ENCODE measurements around the gene BBS5.
"Not testable (repeated sequence)": the region's sequence is repeated elsewhere in the genome, so short reads cannot be mapped to it uniquely, and the experiment has no call there.

BBS5 gene

DNA sequence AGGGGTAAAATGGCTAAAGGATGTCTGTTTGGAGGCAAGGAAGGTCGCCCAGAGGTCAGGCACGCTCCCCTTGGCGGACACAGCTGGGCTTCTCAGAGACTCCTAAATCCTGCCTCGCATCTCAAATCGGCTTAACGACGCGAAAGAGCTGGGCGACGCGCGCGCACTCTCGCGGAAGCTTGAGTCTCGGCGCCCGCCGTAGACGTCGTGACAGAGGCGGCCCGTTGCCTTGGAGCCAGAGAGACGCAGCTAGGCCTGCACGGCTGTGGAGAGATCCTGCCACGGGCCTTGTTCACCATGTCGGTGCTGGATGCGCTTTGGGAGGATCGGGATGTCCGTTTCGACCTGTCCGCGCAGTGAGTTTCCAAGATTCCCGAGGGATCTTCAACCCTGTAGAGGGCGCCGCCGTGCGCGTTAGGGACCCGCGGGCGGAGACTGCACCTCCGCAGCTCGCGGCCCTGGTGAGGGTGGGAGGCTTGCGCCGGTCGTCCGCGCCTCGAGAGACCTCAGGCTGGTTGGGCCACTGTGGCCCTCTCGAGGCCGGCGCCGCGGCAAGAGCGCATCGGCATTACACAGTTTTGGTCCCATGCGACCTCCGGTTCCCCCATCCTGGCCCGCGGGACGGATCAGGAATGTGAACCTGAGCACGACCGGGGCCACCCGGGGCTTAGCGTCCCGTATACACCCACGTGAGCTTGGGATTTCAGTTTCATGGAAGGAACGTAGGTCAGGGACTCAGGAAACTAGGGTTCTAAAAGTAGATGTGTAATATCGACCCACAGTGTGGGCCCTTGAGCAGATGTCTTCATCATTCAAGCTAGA lies at the start of gene BBS5:
Gene BBS5 (plus strand): TSS at position 238 of the 822 bp plus-strand sequence. CDS start 60 bp downstream, at position 298.
- H3K9me3 ChIP-seq, result no peaks in the 10 kb centered on the region
- peaks cover 0 to 15% (median 4%) of the 10 kb centered on the region in 4 donors for H3K4me1 ChIP-seq
- peak; percentile 80 to 88 for DNase-seq

DNA sequence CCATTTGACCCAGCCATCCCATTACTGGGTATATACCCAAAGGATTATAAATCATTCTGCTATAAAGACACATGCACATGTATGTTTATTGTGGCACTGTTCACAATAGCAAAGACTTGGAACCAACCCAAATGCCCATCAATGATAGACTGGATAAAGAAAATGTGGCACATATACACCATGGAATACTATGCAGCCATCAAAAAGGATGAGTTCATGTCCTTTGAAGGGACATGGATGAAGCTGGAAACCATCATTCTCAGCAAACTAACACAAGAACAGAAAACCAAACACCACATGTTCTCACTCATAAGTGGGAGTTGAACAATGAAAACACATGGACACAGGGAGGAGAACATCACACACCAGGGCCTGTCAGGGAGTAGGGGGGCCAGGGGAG lies 47.5 kb upstream of the BBS5 start:
- H3K9me3 ChIP-seq; H3K4me3 ChIP-seq; intact Hi-C loops (cut with DNase I; ENCODE audit: low total_unique reads); DNase-seq; H3K27me3 ChIP-seq; H3K27ac ChIP-seq; H3K36me3 ChIP-seq; H3K4me1 ChIP-seq: not testable (repeated sequence)

More for the DNA sequence above, at the start of gene BBS5:
- H3K4me3 ChIP-seq, result peak within 1 kb of the TSS; percentile 76 to 86
- TF ChIP-seq, protein P1, sequence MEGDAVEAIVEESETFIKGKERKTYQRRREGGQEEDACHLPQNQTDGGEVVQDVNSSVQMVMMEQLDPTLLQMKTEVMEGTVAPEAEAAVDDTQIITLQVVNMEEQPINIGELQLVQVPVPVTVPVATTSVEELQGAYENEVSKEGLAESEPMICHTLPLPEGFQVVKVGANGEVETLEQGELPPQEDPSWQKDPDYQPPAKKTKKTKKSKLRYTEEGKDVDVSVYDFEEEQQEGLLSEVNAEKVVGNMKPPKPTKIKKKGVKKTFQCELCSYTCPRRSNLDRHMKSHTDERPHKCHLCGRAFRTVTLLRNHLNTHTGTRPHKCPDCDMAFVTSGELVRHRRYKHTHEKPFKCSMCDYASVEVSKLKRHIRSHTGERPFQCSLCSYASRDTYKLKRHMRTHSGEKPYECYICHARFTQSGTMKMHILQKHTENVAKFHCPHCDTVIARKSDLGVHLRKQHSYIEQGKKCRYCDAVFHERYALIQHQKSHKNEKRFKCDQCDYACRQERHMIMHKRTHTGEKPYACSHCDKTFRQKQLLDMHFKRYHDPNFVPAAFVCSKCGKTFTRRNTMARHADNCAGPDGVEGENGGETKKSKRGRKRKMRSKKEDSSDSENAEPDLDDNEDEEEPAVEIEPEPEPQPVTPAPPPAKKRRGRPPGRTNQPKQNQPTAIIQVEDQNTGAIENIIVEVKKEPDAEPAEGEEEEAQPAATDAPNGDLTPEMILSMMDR (IDR thresholded peaks at IDR 0.05), result peak in 1 of 2 experiments; percentile 29
- peak within 1 kb of the TSS; percentile 75 to 81 for H3K27ac ChIP-seq
- intact Hi-C loops (cut with DNase I; ENCODE audit: low total_unique reads), result no loop called here
- no peaks in the 10 kb centered on the region for H3K27me3 ChIP-seq
- peaks cover 9 to 24% (median 10%) of the 10 kb centered on the region in 3 donors for H3K36me3 ChIP-seq

DNA sequence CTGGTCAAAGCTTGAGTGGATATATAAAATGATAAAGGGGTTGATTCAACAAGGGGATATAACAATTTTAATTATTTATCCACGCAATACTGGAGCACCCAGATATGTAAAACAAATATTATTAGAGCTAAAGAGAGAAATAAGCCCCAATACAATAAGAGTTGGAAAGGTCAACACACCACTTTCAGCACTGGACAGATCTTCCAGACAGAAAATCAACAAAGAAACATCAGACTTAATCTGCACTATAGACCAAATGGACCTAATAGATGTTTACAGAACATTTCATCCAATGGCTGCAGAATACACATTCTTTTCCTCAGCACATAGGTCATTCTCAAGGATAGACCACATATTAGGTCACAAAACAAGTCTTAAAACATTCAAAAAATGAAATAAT lies 45.1 kb upstream of the BBS5 start:
- H3K27me3 ChIP-seq; H3K36me3 ChIP-seq; H3K9me3 ChIP-seq; DNase-seq; H3K4me1 ChIP-seq; intact Hi-C loops (cut with DNase I; ENCODE audit: low total_unique reads); H3K27ac ChIP-seq; H3K4me3 ChIP-seq: not testable (repeated sequence)

DNA sequence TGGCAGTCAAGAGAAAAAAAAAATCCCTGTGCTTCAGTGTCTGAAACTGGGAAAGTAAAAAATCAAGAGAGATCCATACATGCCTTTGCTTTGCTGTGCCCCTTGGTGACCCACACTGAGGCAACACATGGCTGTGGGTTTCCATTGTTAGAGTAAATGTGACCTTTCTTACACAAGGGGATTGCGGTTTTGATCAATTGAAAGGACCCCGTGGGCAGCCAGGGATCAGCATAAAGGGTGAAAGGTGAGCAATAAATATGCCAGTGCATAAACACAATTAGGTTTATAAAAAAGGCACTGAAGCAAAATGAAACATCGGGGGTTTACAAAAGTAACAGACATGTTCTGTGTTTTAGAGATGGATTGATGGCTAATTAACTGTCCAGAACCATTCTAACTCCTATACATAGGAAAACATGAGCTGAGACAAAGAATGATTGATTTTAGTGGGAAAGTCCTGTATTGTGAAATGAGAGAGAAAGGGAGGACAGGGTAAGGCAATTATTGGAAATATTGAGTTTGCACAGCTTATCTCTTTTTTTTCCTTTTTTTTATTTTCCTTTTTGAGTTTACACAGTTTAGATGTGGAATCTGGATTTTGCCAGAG lies 40.7 kb upstream of the BBS5 start:
- Histone ChIP-seq H3K4me3 (no peak overlapping the region), H3K27me3 (no peaks in the 10 kb centered on the region), H3K4me1 (no peaks in the 10 kb centered on the region), H3K27ac (no peak overlapping the region), H3K9me3 (no peaks in the 10 kb centered on the region), H3K36me3 (no peaks in the 10 kb centered on the region)
- TF ChIP-seq, protein P1 (IDR thresholded peaks at IDR 0.05), result no peak
- no peak for DNase-seq
- intact Hi-C loops (cut with DNase I; ENCODE audit: low total_unique reads), result no loop called here

DNA sequence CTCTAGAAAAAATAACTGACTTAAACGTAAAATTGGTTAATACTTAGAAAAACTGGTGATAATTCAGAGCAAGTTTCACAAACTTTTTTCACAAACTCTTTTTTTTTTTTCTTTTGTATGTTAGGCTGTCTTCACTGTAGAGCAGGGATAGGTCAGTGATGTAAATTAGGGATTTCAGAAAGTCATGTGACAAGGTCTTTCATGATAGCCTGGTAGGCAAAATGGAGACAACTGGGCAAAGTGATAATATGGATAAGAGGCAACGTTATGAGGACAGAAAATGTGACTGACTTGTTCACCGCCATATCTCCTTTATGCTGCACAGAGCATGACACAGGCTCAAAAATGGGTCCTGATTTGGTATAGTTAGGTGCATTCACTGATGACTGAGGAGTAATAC lies 39.4 kb upstream of the BBS5 start:
- Histone ChIP-seq H3K36me3 (no peaks in the 10 kb centered on the region), H3K4me3 (no peak overlapping the region), H3K27ac (no peak overlapping the region), H3K4me1 (no peaks in the 10 kb centered on the region), H3K27me3 (no peaks in the 10 kb centered on the region), H3K9me3 (no peaks in the 10 kb centered on the region)
- TF ChIP-seq, protein P1 (IDR thresholded peaks at IDR 0.05), result no peak
- DNase-seq, result no peak
- intact Hi-C loops (cut with DNase I; ENCODE audit: low total_unique reads), result no loop called here

DNA sequence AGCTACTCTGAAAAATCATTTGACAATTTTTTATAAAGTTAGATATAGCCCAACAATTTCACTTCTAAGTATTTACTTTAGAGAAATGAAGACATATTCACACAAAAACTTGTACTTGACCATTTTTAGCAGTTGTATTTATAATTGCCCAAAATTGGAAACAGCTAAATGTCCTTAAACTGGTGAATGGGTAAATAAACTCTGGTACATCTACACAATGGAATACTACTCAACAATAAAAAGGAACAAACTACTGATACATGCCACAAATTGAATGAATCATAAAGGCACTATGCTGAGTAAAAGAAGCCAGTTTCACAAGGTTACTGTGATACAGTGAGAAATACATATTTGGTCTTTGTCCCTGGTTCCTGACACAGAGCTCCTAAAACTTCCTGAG lies 32.8 kb upstream of the BBS5 start:
- DNase-seq, result no peak
- H3K27ac ChIP-seq, result no peak overlapping the region
- H3K9me3 ChIP-seq, result no peaks in the 10 kb centered on the region
- H3K27me3 ChIP-seq, result no peaks in the 10 kb centered on the region
- no peaks in the 10 kb centered on the region for H3K4me1 ChIP-seq
- H3K36me3 ChIP-seq, result no peaks in the 10 kb centered on the region
- H3K4me3 ChIP-seq, result no peak overlapping the region
- intact Hi-C loops (cut with DNase I; ENCODE audit: low total_unique reads), result no loop called here
- TF ChIP-seq, protein P1 (IDR thresholded peaks at IDR 0.05), result no peak
